ENCODE measurements around the gene ZNF155. TPM values are rescaled to one million over a fixed set of nuclear protein-coding genes. Genes with fewer than 3 reads are reported as not detected.

The ZNF155 gene
- total RNA-seq, 1 experiment from 2014 or later = 7.9 TPM

Small RNA genes lying within 50 kb of the gene (small RNA-seq; reads per million reads assigned to genes)
- 0 reads per million in 2 experiments for gene AC006213.5

Other genes starting within 250 kb of the ZNF155 start
- gene SMG9, start 229.2 kb upstream of the ZNF155 start, total RNA-seq (2014; rRNA removed; shearing (Covaris generic)) = 16.3 and 21.1 TPM in 2 replicates
- 1.4 and 1.7 TPM in 2 replicates for gene KCNN4, start 203.2 kb upstream of the ZNF155 start, total RNA-seq (2014; rRNA removed; shearing (Covaris generic))
- not detected in 2 replicates for gene LYPD5, start 181.7 kb upstream of the ZNF155 start, total RNA-seq (2014; rRNA removed; shearing (Covaris generic))
- gene ZNF283, start 156.9 kb upstream of the ZNF155 start, total RNA-seq (2014; rRNA removed; shearing (Covaris generic)) = 8.7 and 11.9 TPM in 2 replicates
- 0.40 TPM in 1 of 2 replicates, not detected in the other for gene ZNF404, start 100.2 kb upstream of the ZNF155 start, total RNA-seq (2014; rRNA removed; shearing (Covaris generic))
- 9.5 and 12.5 TPM in 2 replicates for gene ZNF45, start 48.9 kb upstream of the ZNF155 start, total RNA-seq (2014; rRNA removed; shearing (Covaris generic))
- 1.6 and 3.0 TPM in 2 replicates for gene ZNF221, start 33.0 kb upstream of the ZNF155 start, total RNA-seq (2014; rRNA removed; shearing (Covaris generic))
- 3.3 and 6.6 TPM in 2 replicates for gene ZNF230, start 18.8 kb downstream of the ZNF155 start, total RNA-seq (2014; rRNA removed; shearing (Covaris generic))
- gene ZNF222, start 41.2 kb downstream of the ZNF155 start, total RNA-seq (2014; rRNA removed; shearing (Covaris generic)) = 5.5 and 9.0 TPM in 2 replicates
- gene ZNF223, start 67.8 kb downstream of the ZNF155 start, total RNA-seq (2014; rRNA removed; shearing (Covaris generic)) = 3.7 and 3.9 TPM in 2 replicates
- gene ZNF284, start 88.0 kb downstream of the ZNF155 start, total RNA-seq (2014; rRNA removed; shearing (Covaris generic)) = 3.2 and 3.5 TPM in 2 replicates
- 17.7 and 22.4 TPM in 2 replicates for gene ZNF224, start 110.2 kb downstream of the ZNF155 start, total RNA-seq (2014; rRNA removed; shearing (Covaris generic))
- 3.4 and 4.4 TPM in 2 replicates for gene ZNF225, start 129.2 kb downstream of the ZNF155 start, total RNA-seq (2014; rRNA removed; shearing (Covaris generic))
- 7.0 and 7.4 TPM in 2 replicates for gene ZNF234, start 157.4 kb downstream of the ZNF155 start, total RNA-seq (2014; rRNA removed; shearing (Covaris generic))
- 9.5 and 21.2 TPM in 2 replicates for gene ZNF226, start 180.9 kb downstream of the ZNF155 start, total RNA-seq (2014; rRNA removed; shearing (Covaris generic))
- gene ZNF227, start 228.3 kb downstream of the ZNF155 start, total RNA-seq (2014; rRNA removed; shearing (Covaris generic)) = 16.2 and 16.7 TPM in 2 replicates